Measurements from ENCODE around the gene NCAPH2.
A peak's percentile ranks its signal among the peaks of the same experiment; 100 is the strongest.

NCAPH2 gene

DNA sequence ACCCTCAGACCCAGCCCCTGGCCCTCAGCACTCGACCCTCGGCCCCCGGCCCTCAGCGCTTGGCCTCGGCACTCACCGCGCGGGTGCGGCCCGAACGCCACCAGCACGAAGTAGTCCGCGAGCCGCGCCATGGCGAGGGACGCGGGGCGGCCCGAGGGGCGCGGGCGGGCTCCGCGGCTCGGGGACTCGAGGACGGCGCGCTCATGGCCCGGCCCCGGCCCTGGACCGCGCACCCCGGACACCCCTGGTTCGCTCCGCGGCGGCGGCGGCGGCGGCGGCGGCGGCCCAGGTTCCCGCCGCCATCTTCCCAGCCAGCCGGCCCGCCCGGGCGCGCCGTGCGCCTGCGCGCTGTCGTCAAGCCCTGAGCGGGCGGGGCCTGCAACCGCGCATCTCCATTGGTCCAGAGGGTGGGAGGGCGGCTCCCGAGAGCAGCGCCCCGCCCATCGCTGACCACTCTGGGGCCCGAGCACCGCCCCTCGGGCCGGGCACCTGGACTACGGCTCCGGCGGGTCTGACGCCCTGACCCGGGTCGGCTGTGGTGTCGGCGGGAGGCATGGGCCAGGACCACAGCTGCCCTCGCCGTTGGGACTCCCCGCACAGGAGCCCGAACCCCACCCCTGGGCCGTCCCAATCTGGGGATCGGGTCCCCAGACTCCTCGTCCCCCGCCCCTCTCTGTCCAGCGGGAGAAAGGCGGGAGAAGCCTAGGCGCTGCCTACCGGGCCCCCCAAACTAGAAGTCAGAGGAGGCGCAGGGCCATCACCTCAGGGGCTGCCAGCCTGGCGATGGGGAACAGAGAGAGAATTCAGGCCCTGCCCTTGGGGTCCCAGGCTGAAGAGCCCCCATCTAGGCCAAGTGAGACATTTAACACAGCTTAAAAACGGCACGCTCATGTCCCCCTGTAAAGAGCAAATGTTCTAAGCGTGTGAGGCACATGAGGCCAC is 33.0 kb upstream of the NCAPH2 start, which contains the start of gene SBF1:
TSS of gene SBF1 (minus strand) at position 326 of the 942 bp plus-strand sequence. CDS start at position 131, 195 bp downstream.
- peak; percentile 85 for DNase-seq

DNA sequence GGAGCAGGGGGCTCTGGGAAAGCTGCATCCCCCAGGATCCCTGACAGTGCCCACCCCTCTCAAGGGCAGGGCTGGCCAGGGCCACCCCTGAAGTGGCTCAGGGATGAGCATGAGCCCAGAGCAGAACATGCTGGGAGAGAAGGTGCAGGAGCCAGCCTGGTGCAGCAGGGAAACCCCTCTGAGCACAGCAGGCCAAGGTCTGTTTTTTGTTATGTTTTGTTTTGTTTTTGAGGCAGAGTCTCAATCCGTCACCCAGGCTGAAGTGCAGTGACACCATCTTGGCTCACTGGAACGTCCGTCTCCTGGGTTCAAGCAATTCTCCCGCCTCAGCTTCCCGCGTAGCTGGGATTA is 32.4 kb upstream of the NCAPH2 start:
- DNase-seq: no peak

DNA sequence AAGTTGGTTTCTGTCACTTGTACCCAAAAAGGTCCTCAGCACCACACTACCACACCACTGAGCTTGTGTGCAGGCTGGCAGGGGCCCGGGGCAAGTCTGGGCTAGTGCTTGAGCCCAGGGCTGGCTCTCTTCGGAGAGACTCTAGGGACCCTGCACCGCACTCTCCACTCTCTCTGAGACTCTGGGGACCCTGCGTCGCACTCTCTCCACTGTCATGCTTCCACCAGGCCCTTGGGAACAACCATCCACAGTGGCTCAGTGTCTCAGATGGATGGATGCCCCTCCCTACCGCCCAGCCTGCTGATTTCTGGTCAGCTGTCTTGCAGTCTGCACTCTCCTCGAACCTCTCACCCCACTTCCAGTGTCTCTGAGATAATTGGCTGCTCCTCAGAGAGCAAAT is 31.2 kb upstream of the NCAPH2 start:
- DNase-seq: peak; percentile 6

DNA sequence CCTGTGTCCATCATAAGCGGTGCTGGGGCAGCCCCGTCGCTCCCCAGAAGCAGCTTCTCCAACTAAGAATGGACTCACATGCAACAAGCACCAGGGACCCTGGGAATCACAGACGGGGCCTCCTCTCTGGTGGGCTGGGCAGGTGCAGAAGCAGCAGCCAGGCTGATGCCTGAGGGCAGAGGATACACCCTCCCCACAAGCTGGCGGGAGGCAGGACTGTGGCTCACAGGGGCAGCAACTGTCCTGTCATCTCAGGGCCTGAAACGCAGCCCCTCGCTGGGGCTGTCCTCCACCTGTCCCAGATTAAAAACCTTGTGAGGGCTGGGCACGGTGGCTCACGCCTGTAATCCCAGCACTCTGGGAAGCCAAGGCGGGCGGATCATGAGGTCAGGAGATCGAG is 30.1 kb upstream of the NCAPH2 start:
- DNase-seq: no peak

DNA sequence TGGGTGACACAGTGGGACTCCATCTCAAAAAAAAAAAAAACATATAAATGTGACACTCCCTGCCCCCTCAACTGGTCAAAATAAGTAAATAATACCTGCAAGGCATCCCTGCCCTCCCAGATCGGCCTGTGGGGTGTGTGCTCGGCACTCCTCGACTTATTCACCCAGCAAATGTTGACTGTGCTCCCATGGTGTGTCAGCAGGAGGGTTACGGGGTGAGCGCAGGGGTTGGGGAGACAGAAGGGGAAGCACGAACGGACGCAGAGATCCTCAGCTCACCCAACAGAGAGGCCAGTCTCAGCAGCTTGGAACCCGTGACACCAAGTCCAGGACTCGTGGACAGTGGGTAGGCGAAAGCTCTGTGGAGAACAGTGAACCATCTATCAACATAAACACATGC is 28.3 kb upstream of the NCAPH2 start:
- DNase-seq: peak; percentile 13

DNA sequence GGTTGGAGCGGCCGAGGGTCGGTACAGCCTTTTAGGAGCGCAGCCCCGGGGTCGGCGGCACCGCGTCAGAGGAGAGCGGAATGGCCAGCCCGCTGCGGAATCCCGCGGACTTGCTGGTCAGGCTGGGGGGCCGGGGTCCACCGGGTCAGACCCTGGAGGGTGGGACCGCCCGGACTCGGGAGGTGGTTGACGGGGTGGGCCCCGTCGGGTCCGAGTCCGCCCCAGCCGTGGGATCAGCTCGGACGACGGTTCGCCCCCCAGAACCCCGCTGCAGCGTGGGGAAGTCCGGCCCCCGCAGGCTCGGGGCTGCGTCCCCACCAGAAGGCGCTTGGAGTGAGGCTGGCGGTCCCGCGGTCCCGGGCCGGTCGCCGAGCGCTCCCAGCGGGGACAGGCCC is 27.0 kb upstream of the NCAPH2 start:
- DNase-seq: no peak

DNA sequence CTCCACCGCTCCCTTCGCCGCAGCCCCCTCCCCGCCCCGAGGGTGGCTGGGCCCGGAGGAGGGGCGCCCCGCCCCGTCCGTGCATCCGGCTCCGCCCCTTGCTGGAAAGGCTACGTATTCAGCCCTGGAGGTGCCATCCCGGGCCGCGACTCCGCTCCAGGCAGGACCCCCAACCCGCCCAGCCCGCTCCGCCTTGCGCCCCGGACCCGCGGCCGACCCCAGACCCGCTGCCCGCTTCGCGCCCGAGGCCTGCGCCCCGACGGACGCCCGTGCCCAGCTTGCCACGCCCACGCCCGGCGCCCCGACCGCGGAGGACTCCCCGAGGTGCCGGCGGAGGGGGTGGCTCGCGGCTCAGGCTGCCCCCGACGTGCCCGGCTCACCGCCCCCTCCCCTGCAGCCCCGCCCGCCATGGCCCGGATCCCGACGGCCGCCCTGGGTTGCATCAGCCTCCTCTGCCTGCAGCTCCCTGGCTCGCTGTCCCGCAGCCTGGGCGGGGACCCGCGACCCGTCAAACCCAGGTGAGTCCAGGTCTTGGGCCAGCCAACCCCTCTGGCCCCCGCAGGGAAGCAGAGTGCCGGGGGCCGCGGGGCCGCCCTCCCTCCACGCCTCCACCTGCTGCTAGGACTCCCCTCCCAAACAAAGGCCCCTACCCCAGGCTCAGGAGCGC is 26.5 kb upstream of the NCAPH2 start, which contains the start of gene ADM2:
TSS of gene ADM2 (plus strand) at position 104 of the 667 bp plus-strand sequence. CDS start at position 409, 305 bp downstream.
- peak; percentile 38 for DNase-seq

DNA sequence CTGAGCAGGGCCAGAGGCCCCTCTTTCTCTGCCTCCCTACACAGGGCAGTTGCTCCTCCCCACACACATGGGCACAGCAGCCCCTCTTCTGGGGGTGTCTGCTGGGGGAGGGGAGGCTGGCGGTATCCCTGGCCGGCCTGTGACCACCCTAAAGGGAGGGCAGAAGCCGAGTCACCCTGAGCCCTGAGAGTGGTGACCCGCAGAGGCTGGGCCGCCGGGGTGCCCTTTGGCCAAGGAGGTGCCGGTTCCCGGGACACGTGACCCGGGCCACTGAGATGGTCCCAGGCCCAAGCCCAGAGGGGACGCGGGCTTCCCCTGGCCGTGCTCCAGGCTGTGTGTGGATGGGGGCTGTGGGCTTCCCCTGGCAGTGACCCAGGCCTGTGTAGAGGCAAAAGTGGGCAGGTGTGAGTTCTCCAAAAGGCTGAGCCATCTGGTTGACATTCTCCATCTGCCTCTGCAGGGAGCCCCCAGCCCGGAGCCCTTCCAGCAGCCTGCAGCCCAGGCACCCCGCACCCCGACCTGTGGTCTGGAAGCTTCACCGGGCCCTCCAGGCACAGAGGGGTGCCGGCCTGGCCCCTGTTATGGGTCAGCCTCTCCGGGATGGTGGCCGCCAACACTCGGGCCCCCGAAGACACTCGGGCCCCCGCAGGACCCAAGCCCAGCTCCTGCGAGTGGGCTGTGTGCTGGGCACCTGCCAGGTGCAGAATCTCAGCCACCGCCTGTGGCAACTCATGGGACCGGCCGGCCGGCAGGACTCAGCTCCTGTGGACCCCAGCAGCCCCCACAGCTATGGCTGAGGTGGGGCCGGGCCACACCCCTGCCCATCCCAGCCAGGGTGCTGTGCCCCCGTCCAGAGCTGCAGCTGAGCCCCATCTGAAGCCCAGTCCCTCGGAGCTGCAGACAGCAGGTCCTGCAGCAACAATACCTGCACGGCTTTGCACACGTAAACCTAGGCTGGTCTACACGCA is 25.6 kb upstream of the NCAPH2 start:
- no peak for DNase-seq

DNA sequence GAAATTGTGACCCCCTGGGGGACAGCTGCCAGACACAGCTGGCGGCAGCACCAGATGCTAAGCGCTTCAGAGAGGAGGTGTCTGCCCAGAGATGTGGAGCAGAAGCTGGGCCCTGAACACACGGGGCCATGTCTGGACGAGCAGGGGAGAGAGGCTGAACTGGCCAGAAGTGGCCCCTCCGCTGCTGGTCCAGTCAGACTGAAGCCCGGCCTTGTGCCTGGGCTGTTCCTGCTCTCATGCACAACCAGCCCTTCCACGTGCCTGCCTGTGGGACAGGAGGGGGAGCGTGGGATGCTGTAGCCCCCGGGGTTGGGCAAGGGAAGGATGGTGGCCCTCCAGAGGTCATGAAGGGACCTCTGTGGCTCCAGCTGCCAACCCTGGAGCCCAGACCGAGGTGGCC is 24.9 kb upstream of the NCAPH2 start:
- DNase-seq: no peak

DNA sequence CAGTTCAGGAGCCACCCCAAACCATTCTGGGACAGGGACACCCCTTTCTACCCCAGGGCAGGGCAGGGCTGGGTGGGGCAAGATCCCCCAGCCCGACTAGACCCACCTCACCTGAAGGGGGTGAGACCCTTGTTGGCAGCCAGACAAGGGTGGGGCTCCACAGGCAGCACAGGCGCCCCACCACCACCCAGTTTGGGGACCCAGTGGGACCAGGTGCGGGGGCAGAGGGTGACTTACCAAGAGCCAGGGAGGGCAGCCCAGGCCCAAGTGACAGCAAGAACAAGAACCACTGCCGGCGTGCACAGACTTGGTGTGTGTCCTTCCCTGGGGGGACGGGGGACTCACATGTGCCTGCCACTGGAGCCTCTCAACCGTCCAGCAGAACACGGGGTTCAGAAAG is 24.5 kb upstream of the NCAPH2 start:
- DNase-seq: no peak

DNA sequence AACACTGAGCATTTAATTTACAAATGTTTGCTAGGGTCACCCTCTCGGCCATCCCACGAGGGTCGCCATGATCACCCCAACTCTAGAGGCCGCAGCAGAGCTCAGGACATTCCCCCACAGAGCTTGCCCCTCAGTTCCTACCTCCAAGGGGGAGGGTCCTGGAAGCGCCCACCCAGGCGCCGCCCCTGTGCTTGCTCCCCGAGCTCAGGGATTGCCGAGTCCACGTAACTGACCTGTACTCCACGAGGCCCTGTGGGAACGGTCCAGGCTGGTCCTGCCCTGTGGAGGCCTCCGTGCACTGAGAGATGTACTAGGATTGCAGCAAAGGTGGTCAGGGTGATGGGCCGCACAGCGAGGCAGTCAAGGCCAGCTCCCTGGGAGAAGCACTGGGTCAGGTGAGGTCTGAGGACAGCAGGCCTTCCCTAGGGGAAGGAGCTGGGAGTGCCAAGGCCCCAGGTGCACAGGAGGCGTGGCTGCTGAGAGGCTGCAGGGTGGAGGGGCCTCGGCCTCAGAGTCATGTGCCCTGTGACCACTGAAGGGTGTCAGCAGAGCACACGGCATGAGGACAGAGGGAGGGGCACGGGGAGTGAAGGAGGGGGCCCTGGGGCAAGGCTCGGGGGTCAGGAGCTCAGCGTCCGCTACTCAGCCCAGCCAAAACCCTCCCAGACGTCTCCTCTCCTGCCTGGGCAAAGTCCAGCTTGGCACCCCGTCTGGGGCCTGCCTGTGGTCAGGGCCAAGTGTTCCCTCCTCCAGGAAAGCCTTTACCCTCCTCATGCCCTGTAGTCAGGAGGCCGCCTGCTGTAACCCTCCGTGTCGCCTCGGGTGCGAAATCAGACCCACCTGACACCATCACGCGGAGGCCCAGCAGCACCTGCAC is 23.8 kb upstream of the NCAPH2 start:
- no peak for DNase-seq

DNA sequence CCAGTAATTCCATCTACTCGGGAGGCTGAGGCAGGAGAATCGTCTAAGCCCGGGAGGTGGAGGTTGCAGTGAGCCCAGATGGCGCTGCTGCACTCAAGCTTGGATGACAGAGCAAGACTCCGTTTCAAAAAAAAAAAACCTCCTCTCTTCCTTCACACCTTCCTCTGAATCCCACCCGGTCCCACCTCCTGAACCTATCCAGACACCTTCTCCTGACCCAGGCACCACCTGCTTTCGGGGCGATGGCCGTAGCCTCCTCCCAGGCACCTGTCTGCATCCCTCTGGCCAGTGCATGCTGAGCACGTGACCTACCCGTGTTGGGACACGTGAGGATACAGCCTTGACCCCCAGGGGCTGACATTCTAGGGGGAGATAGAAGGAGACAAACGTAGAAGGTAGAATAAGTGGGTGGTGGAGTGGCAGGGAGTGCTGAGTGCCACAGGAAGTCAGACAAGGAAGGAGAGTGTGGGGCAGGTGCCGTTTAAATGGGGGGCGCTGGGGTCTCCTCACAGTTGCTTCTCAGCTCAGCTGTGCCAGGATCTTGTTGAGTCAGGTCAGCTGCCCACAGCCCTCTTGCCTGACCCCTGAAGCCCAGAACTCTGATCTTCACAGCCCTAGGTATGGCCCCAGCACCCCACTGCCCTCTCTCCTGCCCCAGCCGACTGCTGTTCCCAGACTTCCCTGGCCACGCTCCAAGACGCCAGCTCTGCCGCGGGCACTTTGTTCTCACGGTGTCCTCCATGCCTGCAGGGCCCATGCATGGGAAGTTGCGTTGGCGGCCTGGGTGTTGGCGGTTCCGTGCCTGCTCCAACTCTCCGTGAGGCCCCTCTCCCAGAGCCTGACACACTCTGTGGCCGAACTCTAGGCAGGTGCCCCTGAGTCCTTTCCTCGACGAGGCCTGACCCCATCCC is 22.5 kb upstream of the NCAPH2 start:
- peak; percentile 24 for DNase-seq

DNA sequence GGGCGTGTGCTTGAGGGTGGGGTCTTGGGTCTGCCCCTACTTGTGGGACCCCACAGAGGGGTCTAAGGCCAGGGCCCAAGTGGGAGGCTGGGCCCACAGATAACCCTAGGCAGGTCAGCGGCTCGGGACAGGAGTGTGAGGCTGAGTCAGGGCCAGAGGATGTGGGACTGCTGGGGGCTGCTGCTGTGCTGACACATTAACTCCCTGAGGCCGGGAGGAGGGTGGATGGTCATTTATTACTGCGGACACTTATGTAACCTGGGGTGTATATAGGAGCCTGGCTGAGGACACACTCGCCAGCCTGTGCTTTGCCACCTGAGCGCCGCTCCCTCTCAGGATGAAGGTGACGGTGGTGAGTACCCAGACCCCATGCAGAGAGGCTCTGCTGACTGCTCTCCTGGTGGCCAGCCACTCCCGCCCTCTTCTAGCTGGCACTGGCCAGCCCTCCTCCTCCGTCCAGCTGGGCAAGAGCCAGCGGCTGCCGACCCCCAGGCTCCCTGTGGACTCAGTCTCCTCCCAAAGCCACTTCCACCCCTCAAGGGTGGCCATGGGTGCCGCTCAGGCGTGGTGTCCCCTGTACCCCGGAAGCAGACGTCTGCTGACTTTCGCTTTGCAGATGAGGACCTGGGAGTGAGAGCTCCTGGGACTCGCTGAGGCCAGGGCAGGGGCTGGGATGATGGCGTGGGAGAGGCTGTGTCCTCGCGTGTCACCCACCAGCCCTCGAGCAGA is 21.3 kb upstream of the NCAPH2 start, which contains the start of gene MIOX:
TSS of gene MIOX (plus strand) at position 299 of the 729 bp plus-strand sequence. CDS start at position 338, 39 bp downstream.
- no peak for DNase-seq

DNA sequence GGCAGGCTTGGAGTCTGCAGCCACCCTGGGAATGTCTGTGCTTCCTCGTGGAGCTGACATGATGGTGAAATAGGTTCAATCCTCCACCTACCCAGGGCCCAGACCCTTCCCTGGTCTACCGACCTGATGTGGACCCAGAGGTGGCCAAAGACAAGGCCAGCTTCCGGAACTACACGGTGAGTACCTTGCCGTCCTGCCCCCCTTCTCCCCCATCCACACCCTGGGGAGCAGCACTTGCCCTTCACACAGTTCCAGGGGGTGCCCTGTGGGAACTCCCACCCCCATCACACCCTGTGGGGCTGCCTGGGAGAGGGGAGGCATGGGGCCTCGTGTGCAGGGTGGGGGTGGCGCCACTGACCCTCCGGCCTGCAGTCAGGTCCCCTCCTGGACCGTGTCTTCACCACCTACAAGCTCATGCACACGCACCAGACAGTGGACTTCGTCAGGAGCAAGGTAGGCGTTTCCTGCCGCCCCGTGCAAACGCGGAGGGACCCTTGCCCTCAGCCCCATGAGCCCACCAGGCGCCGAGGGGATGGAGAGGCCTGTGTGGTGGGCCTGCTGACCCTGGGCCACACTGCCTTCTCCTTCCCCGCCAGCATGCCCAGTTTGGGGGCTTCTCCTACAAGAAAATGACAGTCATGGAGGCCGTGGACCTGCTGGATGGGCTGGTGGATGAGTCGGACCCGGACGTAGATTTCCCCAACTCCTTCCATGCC is 20.6 kb upstream of the NCAPH2 start:
- DNase-seq: no peak

DNA sequence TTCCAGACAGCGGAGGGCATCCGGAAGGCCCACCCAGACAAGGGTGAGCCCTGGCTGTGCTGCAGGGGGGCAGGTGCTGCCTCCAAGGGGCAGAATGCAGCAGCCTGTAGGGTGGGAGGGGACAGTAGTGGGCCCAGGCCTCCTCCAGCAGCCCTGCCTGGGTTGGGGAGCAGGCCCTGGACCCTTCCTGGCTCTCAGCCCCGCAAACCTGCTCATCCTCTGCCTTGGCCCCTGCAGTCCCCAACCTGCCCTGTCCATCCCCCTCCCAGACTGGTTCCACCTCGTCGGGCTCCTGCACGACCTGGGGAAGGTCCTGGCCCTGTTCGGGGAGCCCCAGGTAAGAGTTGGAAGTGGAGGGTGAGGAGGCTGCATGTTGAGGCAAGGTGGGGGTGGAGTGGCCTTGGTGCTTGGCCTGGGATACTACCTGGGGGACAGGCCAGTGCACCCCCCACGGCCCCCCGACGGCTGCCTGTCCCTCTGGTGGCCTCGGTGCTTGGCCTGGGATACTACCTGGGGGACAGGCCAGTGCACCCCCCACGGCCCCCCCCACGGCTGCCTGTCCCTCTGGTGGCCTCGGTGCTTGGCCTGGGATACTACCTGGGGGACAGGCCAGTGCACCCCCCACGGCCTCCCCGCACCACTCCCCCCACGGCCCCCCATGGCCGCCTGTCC is 19.9 kb upstream of the NCAPH2 start:
- DNase-seq: no peak

DNA sequence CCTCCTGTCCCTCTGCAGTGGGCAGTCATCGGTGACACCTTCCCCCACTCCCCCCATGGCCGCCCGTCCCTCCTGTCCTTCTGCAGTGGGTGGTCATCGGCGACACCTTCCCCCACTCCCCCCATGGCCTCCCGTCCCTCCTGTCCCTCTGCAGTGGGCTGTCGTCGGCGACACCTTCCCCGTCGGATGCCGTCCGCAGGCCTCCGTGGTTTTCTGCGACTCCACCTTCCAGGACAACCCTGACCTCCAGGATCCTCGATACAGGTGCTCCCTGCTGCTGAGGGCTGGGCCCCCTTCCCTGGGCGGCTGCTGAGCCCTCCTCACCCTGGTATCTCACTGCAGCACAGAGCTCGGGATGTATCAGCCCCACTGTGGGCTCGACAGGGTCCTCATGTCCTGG is 19.1 kb upstream of the NCAPH2 start:
- DNase-seq: no peak

DNA sequence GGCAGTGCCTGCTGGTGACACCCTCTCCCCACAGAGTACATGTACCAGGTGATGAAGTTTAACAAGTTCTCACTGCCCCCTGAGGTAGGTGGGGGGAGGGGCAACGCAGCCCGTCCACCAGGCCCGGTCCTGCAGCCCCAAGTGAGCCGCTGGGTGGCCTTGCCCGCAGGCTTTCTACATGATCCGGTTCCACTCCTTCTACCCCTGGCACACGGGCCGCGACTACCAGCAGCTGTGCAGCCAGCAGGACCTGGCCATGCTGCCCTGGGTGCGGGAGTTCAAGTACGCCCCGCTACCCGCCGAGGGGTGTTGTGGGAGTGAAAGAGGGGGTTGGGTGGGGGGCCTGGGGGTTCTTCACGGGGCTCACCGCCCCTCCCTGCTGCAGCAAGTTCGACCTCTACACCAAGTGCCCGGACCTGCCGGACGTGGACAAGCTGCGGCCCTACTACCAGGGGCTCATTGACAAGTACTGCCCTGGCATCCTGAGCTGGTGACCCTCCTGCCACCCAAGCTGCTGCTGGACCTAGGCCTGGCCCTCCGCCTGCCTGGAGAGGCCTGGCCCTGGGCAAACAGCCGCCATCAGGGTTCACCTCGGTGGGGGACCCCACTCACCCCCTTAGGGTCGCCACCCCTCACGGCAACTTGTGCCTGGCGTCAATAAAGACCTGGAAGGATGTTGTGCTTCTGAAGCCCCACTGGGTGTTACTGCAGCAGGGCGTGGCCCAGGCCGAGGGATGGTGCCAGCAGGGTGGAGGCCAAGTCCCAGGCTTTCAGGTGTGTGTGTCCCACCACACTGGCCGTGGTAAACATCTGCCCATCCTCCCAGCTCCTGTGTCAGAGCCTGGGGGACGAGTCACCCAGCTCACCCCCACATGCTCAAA is 18.4 kb upstream of the NCAPH2 start:
- DNase-seq: no peak
